Astrocyte (in vitro differentiated cells and primary cell): ENCODE data around the gene SFMBT2. TPM values are rescaled to one million over a fixed set of nuclear protein-coding genes. Genes with fewer than 3 reads are reported as not detected.

ENCODE experiments used
- DNase-seq: peaks from one replicate; pipeline ENCODE4 v3.0.0-alpha.2; 2010; ENCODE audit warnings: low read depth
- FAIRE-seq: peaks from 2 replicates; lab custom pipeline; 2011; peaks lifted over from hg19 to GRCh38; lab: Jason Lieb, UNC
- H2AFZ ChIP-seq: 2 replicates; pipeline ENCODE4 v1.6.0; 2012; ENCODE audit warnings: low read depth, low read length, inconsistent platforms
- H3K27ac ChIP-seq: 2 replicates; pipeline ENCODE4 v1.5.1; 2011; ENCODE audit warnings: low read depth, low read length, inconsistent platforms
- H3K27me3 ChIP-seq: 2 replicates; pipeline ENCODE4 v1.6.0; 2011; ENCODE audit warnings: low read length, inconsistent platforms; ENCODE audit not compliant: insufficient read depth
- H3K36me3 ChIP-seq: 2 replicates; pipeline ENCODE4 v1.5.1; 2011; ENCODE audit warnings: low read length, inconsistent platforms; ENCODE audit not compliant: insufficient read depth
- H3K4me1 ChIP-seq: 2 replicates; pipeline ENCODE4 v1.5.1; 2011; ENCODE audit warnings: low read length, inconsistent platforms; ENCODE audit not compliant: insufficient read depth
- H3K4me2 ChIP-seq: 2 replicates; pipeline ENCODE4 v1.6.0; 2012; ENCODE audit warnings: low read length, inconsistent platforms
- H3K4me3 ChIP-seq: 2 replicates; pipeline ENCODE4 v1.5.1; 2011; ENCODE audit warnings: low read depth, mild to moderate bottlenecking, low read length, inconsistent platforms; ENCODE audit not compliant: insufficient read depth
- H3K79me2 ChIP-seq: 2 replicates; pipeline ENCODE4 v1.6.0; 2012; ENCODE audit warnings: mild to moderate bottlenecking, low read length, inconsistent platforms; ENCODE audit not compliant: insufficient read depth
- H3K9ac ChIP-seq: 2 replicates; pipeline ENCODE4 v1.6.0; 2012; ENCODE audit warnings: mild to moderate bottlenecking, low read length, inconsistent platforms
- H3K9me3 ChIP-seq: 2 replicates; pipeline ENCODE4 v1.5.1; 2012; ENCODE audit warnings: low read depth, mild to moderate bottlenecking, low read length, inconsistent platforms; ENCODE audit not compliant: insufficient read depth
- H4K20me1 ChIP-seq: 2 replicates; pipeline ENCODE4 v1.6.0; 2012; ENCODE audit warnings: low read length, inconsistent platforms; ENCODE audit not compliant: insufficient read depth
- H3K27ac Mint-ChIP-seq: one replicate; pipeline ENCODE4 v1.8.0; 2021; ENCODE audit warnings: mild to moderate bottlenecking, mixed read lengths; ENCODE audit not compliant: unreplicated experiment
- H3K27me3 Mint-ChIP-seq: one replicate; pipeline ENCODE4 v1.8.0; 2021; ENCODE audit warnings: low read depth, mixed read lengths; ENCODE audit not compliant: unreplicated experiment
- H3K36me3 Mint-ChIP-seq: one replicate; pipeline ENCODE4 v1.8.0; 2021; ENCODE audit warnings: low read depth, mixed read lengths; ENCODE audit not compliant: unreplicated experiment
- H3K4me1 Mint-ChIP-seq: one replicate; pipeline ENCODE4 v1.8.0; 2021; ENCODE audit warnings: low read depth, mixed read lengths; ENCODE audit not compliant: unreplicated experiment
- H3K4me3 Mint-ChIP-seq: one replicate; pipeline ENCODE4 v1.8.0; 2021; ENCODE audit warnings: mild to moderate bottlenecking, moderate library complexity, mixed read lengths; ENCODE audit not compliant: unreplicated experiment
- H3K9me3 Mint-ChIP-seq: one replicate; pipeline ENCODE4 v1.8.0; 2021; ENCODE audit warnings: mild to moderate bottlenecking, mixed read lengths; ENCODE audit not compliant: unreplicated experiment
- EZH2 ChIP-seq: IDR thresholded peaks from 2 replicates; pipeline ENCODE4 v1.6.1; 2012; ENCODE audit warnings: mild to moderate bottlenecking, low read length, inconsistent platforms; ENCODE audit not compliant: insufficient read depth
- total RNA-seq: library from RNA; stranded (reverse); gene quantifications from 2 replicates; pipeline ENCODE4 v1.2.1, GENCODE V29; 2021
- TF ChIP-seq, protein P1 (sequence below): IDR thresholded peaks from 2 replicates; pipeline ENCODE4 v1.5.1; 2011; ENCODE audit warnings: low read depth, mild to moderate bottlenecking, inconsistent platforms, low read length, moderate library complexity; ENCODE audit not compliant: insufficient read depth

Gene SFMBT2
- total RNA-seq, 1 donor from 2014 or later: 3.9 TPM

DNA sequence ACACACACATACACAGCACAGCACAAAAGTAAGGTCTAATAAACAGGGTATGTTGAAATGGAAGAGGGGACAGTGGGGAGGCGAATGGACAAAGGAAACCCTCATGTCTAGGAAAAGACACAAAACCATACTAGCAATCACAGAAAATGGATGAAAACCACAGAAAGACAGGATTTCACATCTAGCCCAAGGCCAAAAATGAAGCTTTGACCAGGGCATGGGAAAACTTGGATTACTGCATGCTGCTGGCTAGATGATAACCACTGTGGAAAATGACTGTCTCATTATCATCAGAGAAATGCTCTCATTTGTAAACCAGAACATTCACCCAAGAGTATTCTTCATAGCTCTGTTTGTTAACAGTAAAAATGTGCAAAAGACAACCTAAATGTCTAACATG is 88.2 kb downstream of the SFMBT2 start:
- Mint-ChIP-seq H3K27ac (no peak overlapping the region), H3K4me1 (peaks cover 7% of the 10 kb centered on the region)

DNA sequence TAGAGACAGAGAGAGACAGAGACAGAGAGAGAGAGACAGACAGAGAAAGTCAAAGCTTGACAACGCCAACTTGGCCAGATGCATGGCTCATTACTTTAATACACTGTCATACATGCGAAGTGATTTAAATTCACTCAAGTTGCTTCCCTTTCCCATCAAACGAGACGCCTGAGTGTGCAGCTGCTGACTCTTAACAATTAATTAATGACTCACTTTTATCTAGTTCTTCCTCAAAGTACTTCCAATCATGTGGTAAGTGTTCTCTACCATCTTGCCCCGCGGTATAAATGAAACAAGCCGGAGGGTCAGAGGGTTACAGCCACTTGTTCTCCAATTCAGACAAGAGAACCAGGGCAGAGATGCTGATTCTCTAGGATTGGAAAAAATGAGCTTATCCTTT is 90.8 kb downstream of the SFMBT2 start:
- no peaks in the 10 kb centered on the region for H3K27me3 ChIP-seq
- no peak overlapping the region for H3K9ac ChIP-seq
- H3K4me3 ChIP-seq: no peak overlapping the region
- no peak overlapping the region for H3K27ac Mint-ChIP-seq
- H3K36me3 Mint-ChIP-seq: peaks cover 6% of the 10 kb centered on the region
- H3K36me3 ChIP-seq: no peaks in the 10 kb centered on the region
- peaks cover 5% of the 10 kb centered on the region for H3K9me3 Mint-ChIP-seq
- peak; percentile 38 for DNase-seq
- H3K4me1 Mint-ChIP-seq: peaks cover 6% of the 10 kb centered on the region
- H4K20me1 ChIP-seq: no peaks in the 10 kb centered on the region
- no peaks in the 10 kb centered on the region for H3K79me2 ChIP-seq
- no peak overlapping the region for H3K27ac ChIP-seq
- no peaks in the 10 kb centered on the region for H3K27me3 Mint-ChIP-seq
- H3K4me1 ChIP-seq: no peaks in the 10 kb centered on the region
- no peak overlapping the region for H3K4me3 Mint-ChIP-seq
- FAIRE-seq: no peak
- no peak overlapping the region for H3K4me2 ChIP-seq
- H3K9me3 ChIP-seq: no peaks in the 10 kb centered on the region
- no peak for TF ChIP-seq EZH2
- TF ChIP-seq, protein P1, sequence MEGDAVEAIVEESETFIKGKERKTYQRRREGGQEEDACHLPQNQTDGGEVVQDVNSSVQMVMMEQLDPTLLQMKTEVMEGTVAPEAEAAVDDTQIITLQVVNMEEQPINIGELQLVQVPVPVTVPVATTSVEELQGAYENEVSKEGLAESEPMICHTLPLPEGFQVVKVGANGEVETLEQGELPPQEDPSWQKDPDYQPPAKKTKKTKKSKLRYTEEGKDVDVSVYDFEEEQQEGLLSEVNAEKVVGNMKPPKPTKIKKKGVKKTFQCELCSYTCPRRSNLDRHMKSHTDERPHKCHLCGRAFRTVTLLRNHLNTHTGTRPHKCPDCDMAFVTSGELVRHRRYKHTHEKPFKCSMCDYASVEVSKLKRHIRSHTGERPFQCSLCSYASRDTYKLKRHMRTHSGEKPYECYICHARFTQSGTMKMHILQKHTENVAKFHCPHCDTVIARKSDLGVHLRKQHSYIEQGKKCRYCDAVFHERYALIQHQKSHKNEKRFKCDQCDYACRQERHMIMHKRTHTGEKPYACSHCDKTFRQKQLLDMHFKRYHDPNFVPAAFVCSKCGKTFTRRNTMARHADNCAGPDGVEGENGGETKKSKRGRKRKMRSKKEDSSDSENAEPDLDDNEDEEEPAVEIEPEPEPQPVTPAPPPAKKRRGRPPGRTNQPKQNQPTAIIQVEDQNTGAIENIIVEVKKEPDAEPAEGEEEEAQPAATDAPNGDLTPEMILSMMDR: no peak
- H2AFZ ChIP-seq: no peak overlapping the region

More for the DNA sequence above, 88.2 kb downstream of the SFMBT2 start:
- Histone ChIP-seq H3K9ac (no peak overlapping the region), H3K9me3 (no peaks in the 10 kb centered on the region), H3K27ac (no peak overlapping the region), H2AFZ (no peak overlapping the region), H3K36me3 (no peaks in the 10 kb centered on the region), H3K4me3 (no peak overlapping the region), H3K4me1 (no peaks in the 10 kb centered on the region), H4K20me1 (no peaks in the 10 kb centered on the region), H3K79me2 (no peaks in the 10 kb centered on the region), H3K4me2 (no peak overlapping the region), H3K27me3 (no peaks in the 10 kb centered on the region)
- Mint-ChIP-seq H3K4me3 (no peak overlapping the region), H3K9me3 (peaks cover 7% of the 10 kb centered on the region), H3K27me3 (no peaks in the 10 kb centered on the region), H3K36me3 (peaks cover 6% of the 10 kb centered on the region)
- no peak for TF ChIP-seq EZH2
- TF ChIP-seq, protein P1: no peak
- DNase-seq (no peak), FAIRE-seq (no peak)

DNA sequence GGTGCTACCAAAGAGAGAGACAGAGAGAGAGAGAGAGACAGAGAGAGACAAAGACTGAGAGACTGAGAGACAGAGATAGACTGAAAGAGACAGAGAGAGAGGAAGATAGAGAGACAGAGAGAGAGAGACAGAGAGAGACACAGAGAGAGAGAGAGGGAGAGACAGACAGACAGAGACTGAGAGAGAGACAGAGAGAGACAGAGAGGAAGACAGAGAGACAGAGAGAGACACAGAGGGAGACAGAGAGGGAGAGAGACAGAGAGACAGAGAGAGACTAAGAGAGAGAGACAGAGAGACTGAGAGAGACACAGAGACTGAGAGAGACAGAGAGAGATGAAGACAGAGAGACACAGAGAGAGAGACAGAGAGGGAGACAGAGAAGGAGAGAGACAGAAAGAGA is 91.2 kb downstream of the SFMBT2 start:
- Mint-ChIP-seq H3K27me3 (no peaks in the 10 kb centered on the region), H3K27ac (no peak overlapping the region), H3K36me3 (peaks cover 6% of the 10 kb centered on the region), H3K4me3 (no peak overlapping the region), H3K4me1 (peaks cover 6% of the 10 kb centered on the region), H3K9me3 (peaks cover 5% of the 10 kb centered on the region)
- Histone ChIP-seq H3K36me3 (no peaks in the 10 kb centered on the region), H3K9me3 (no peaks in the 10 kb centered on the region), H3K4me1 (no peaks in the 10 kb centered on the region), H3K9ac (no peak overlapping the region), H3K27ac (no peak overlapping the region), H3K79me2 (no peaks in the 10 kb centered on the region), H3K27me3 (no peaks in the 10 kb centered on the region), H2AFZ (no peak overlapping the region), H3K4me2 (no peak overlapping the region), H4K20me1 (no peaks in the 10 kb centered on the region), H3K4me3 (no peak overlapping the region)
- DNase-seq: no peak
- TF ChIP-seq, protein P1: no peak
- TF ChIP-seq EZH2: no peak
- FAIRE-seq: no peak
